ENCODE data around the gene KCNQ1. TPM values are rescaled to one million over a fixed set of nuclear protein-coding genes. Genes with fewer than 3 reads are reported as not detected.

KCNQ1 gene
- total and polyA plus RNA-seq, 2 experiments from 2014 or later: 0.45 to 0.87 TPM

- Histone ChIP-seq H3K79me2 (replicated peaks; ENCODE audit: insufficient read depth) (no peaks in the 10 kb centered on the region), H3K27ac (ENCODE audit: low read depth) (no peak overlapping the region), H3K36me3 (ENCODE audit: insufficient read depth) (no peaks in the 10 kb centered on the region), H4K20me1 (replicated peaks; ENCODE audit: insufficient read depth) (no peaks in the 10 kb centered on the region), H3K4me2 (no peak overlapping the region), H3K4me1 (ENCODE audit: insufficient read depth) (no peaks in the 10 kb centered on the region), H2AFZ (no peak overlapping the region), H3F3A (replicated peaks; ENCODE audit: low read depth) (no peaks in the 10 kb centered on the region), H3K9me2 (ENCODE audit: insufficient read depth) (no peaks in the 10 kb centered on the region), H3K4me3 (no peak overlapping the region), H3K27me3 (ENCODE audit: insufficient read depth) (0 out of 2 replicates have a peak, but pooled peaks cover 6% of the 10 kb centered on the region)
- ATAC-seq: no peak
- DNase-seq (ENCODE audit: low spot score): no peak
- Mint-ChIP-seq H3K4me1 (no peaks in the 10 kb centered on the region; the same call in 1 of the 3 replicates), H3K27ac (no peak overlapping the region), H3K9me3 (peaks cover 3% of the 10 kb centered on the region; the same call in 1 of the 3 replicates), H3K4me3 (no peak overlapping the region), H3K36me3 (ENCODE audit: low read depth) (no peaks in the 10 kb centered on the region), H3K27me3 (ENCODE audit: insufficient read depth, low read depth, poor library complexity) (peaks cover 31% of the 10 kb centered on the region)
- TF ChIP-seq EZH2 (IDR thresholded peaks at IDR 0.05; ENCODE audit: low read depth, unreplicated experiment) (no peak), CTCF (conservative IDR thresholded peaks at IDR 0.05; ENCODE audit: low read depth in 2 of 2) (no peak), REST (IDR thresholded peaks at IDR 0.05; ENCODE audit: unreplicated experiment) (no peak), JUNB (IDR thresholded peaks at IDR 0.05; ENCODE audit: unreplicated experiment) (no peak), NANOG (IDR thresholded peaks at IDR 0.05; ENCODE audit: borderline replicate concordance) (no peak), ZNF331 (CRISPR knock-in tag; IDR thresholded peaks at IDR 0.05; ENCODE audit: low read depth) (no peak), CREB1 (CRISPR knock-in tag; IDR thresholded peaks at IDR 0.05; ENCODE audit: low read depth) (no peak), ZNF114 (CRISPR knock-in tag; IDR thresholded peaks at IDR 0.05) (no peak), ZNF462 (CRISPR knock-in tag; IDR thresholded peaks at IDR 0.05) (no peak), ETS1 (IDR thresholded peaks at IDR 0.05) (no peak), STAT1 (IDR thresholded peaks at IDR 0.05; ENCODE audit: unreplicated experiment) (no peak)
These were observed 293.1 kb downstream of the KCNQ1 start for GRCh38 chr11:2737866-2738265.

All from GM23338 (cell line).